HepG2 (cell line): ENCODE data around the gene CEBPB. TPM values are rescaled to one million over a fixed set of nuclear protein-coding genes. Genes with fewer than 3 reads are reported as not detected.
A peak's percentile ranks its signal among the peaks of the same experiment; 100 is the strongest.

Experiments used
- CBX2 ChIP-seq, 2 experiments: fragments of 200-600 bp in 1 of 2; sonication (generic); formaldehyde crosslinking in 1 of 2; IDR thresholded peaks; 2 replicates each; pipeline versions ENCODE4 v1.7.0 to v1.8.1; 2018 to 2022; ENCODE audit warnings: low read depth in 2 of 2, low read length in 1 of 2, mild to moderate bottlenecking in 1 of 2, missing genetic modification reagents in 1 of 2
- LCORL ChIP-seq, 2 experiments: fragments of 450-650 bp in 1 of 2; sonication (generic) in 1 of 2; formaldehyde crosslinking in 1 of 2; IDR thresholded peaks; 2 replicates each; pipeline versions ENCODE4 v1.5.0 to v1.6.1; 2017 to 2020; ENCODE audit warnings: antibody characterized with exemption in 1 of 2, missing genetic modification reagents in 1 of 2
- MAFG ChIP-seq: sonication (generic); formaldehyde crosslinking; IDR thresholded peaks from 2 replicates; pipeline ENCODE4 v1.5.1; 2020; ENCODE audit warnings: mild to moderate bottlenecking, missing genetic modification reagents
- MED13 ChIP-seq: sonication (generic); formaldehyde crosslinking; IDR thresholded peaks from 2 replicates; pipeline ENCODE4 v1.5.0; 2020; ENCODE audit warnings: missing genetic modification reagents
- ONECUT2 ChIP-seq: sonication (generic); formaldehyde crosslinking; IDR thresholded peaks from 2 replicates; pipeline ENCODE4 v1.4.0; 2020; ENCODE audit warnings: missing genetic modification reagents
- PHB2 ChIP-seq: fragments of 450-650 bp; IDR thresholded peaks from 2 replicates; pipeline ENCODE4 v1.6.1; 2018; ENCODE audit not compliant: partially characterized antibody
- SALL2 ChIP-seq: sonication (generic); formaldehyde crosslinking; IDR thresholded peaks from 2 replicates; pipeline ENCODE4 v1.8.1; 2023; ENCODE audit warnings: mild to moderate bottlenecking, missing genetic modification reagents, inconsistent platforms
- SKI ChIP-seq: fragments of 450-650 bp; IDR thresholded peaks from one replicate; pipeline ENCODE4 v1.6.1; 2018; ENCODE audit warnings: mild to moderate bottlenecking; ENCODE audit not compliant: partially characterized antibody
- ZFP90 ChIP-seq: sonication (generic); formaldehyde crosslinking; IDR thresholded peaks from 2 replicates; pipeline ENCODE4 v1.8.0; 2022; ENCODE audit warnings: missing genetic modification reagents, mild to moderate bottlenecking, inconsistent platforms, borderline replicate concordance
- ZNF782 ChIP-seq: sonication (generic); formaldehyde crosslinking; IDR thresholded peaks from 2 replicates; pipeline ENCODE4 v1.4.0; 2020; ENCODE audit warnings: missing genetic modification reagents, mild to moderate bottlenecking, borderline replicate concordance
- polyA plus RNA-seq, 8 experiments: library from polyadenylated mRNA; depleted of rRNA in 3 of 8; stranded (reverse) in 7 of 8; unstranded in 1 of 8; fragments of >200 nt; fragmentation: Illumina TruSeq in 4 of 8; extraction: Trizol in 4 of 8; gene quantifications; 2 replicates each; pipeline versions ENCODE4 v1.2.1 to v1.2.3, GENCODE V29; 2011 to 2016; ENCODE audit warnings: low read depth in 4 of 8, missing spikeins in 1 of 8, mixed read lengths in 1 of 8; ENCODE audit not compliant: insufficient read depth in 1 of 8
- total RNA-seq, 5 experiments: library from RNA; depleted of rRNA; stranded (reverse); fragments of >200 nt; fragmentation: Illumina TruSeq; extraction: Trizol; gene quantifications; 2 replicates each; pipeline ENCODE4 v1.2.3, GENCODE V29; 2016; ENCODE audit warnings: low read depth in 1 of 5
- TF ChIP-seq, protein P1 (sequence below): sonication (generic); formaldehyde crosslinking; IDR thresholded peaks from 2 replicates; pipeline ENCODE4 v1.5.1; 2020; ENCODE audit warnings: mild to moderate bottlenecking, missing genetic modification reagents, borderline replicate concordance
- TF ChIP-seq, protein P2 (sequence below): sonication (generic); formaldehyde crosslinking; IDR thresholded peaks from 2 replicates; pipeline ENCODE4 v1.5.0; 2020; ENCODE audit warnings: missing genetic modification reagents, mild to moderate bottlenecking, borderline replicate concordance
- TF ChIP-seq, protein P3 (sequence below): sonication (generic); formaldehyde crosslinking; IDR thresholded peaks from 2 replicates; pipeline ENCODE4 v1.5.0; 2020; ENCODE audit warnings: missing genetic modification reagents, mild to moderate bottlenecking, borderline replicate concordance
- TF ChIP-seq, protein P4 (sequence below): IDR thresholded peaks from 2 replicates; pipeline ENCODE4 v1.6.1; 2016; ENCODE audit warnings: low read depth, missing genetic modification reagents, missing compliant biosample characterization

The CEBPB gene
- total and polyA plus RNA-seq, 2 of the 13 experiments (the other 11 are each of a cell fraction or from before 2014, with no cell fraction given): 18.5 to 28.2 TPM

DNA sequence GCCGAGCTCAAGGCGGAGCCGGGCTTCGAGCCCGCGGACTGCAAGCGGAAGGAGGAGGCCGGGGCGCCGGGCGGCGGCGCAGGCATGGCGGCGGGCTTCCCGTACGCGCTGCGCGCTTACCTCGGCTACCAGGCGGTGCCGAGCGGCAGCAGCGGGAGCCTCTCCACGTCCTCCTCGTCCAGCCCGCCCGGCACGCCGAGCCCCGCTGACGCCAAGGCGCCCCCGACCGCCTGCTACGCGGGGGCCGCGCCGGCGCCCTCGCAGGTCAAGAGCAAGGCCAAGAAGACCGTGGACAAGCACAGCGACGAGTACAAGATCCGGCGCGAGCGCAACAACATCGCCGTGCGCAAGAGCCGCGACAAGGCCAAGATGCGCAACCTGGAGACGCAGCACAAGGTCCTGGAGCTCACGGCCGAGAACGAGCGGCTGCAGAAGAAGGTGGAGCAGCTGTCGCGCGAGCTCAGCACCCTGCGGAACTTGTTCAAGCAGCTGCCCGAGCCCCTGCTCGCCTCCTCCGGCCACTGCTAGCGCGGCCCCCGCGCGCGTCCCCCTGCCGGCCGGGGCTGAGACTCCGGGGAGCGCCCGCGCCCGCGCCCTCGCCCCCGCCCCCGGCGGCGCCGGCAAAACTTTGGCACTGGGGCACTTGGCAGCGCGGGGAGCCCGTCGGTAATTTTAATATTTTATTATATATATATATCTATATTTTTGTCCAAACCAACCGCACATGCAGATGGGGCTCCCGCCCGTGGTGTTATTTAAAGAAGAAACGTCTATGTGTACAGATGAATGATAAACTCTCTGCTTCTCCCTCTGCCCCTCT lies 1.1 kb downstream of the CEBPB start (continued):
- TF ChIP-seq, protein P1, sequence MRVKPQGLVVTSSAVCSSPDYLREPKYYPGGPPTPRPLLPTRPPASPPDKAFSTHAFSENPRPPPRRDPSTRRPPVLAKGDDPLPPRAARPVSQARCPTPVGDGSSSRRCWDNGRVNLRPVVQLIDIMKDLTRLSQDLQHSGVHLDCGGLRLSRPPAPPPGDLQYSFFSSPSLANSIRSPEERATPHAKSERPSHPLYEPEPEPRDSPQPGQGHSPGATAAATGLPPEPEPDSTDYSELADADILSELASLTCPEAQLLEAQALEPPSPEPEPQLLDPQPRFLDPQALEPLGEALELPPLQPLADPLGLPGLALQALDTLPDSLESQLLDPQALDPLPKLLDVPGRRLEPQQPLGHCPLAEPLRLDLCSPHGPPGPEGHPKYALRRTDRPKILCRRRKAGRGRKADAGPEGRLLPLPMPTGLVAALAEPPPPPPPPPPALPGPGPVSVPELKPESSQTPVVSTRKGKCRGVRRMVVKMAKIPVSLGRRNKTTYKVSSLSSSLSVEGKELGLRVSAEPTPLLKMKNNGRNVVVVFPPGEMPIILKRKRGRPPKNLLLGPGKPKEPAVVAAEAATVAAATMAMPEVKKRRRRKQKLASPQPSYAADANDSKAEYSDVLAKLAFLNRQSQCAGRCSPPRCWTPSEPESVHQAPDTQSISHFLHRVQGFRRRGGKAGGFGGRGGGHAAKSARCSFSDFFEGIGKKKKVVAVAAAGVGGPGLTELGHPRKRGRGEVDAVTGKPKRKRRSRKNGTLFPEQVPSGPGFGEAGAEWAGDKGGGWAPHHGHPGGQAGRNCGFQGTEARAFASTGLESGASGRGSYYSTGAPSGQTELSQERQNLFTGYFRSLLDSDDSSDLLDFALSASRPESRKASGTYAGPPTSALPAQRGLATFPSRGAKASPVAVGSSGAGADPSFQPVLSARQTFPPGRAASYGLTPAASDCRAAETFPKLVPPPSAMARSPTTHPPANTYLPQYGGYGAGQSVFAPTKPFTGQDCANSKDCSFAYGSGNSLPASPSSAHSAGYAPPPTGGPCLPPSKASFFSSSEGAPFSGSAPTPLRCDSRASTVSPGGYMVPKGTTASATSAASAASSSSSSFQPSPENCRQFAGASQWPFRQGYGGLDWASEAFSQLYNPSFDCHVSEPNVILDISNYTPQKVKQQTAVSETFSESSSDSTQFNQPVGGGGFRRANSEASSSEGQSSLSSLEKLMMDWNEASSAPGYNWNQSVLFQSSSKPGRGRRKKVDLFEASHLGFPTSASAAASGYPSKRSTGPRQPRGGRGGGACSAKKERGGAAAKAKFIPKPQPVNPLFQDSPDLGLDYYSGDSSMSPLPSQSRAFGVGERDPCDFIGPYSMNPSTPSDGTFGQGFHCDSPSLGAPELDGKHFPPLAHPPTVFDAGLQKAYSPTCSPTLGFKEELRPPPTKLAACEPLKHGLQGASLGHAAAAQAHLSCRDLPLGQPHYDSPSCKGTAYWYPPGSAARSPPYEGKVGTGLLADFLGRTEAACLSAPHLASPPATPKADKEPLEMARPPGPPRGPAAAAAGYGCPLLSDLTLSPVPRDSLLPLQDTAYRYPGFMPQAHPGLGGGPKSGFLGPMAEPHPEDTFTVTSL (CRISPR knock-in tag): no peak
- TF ChIP-seq ZNF782 (CRISPR knock-in tag) (peak; percentile 42; the same call in 1 of the 2 replicates), CBX2 (IDR thresholded peaks at IDR 0.05; ENCODE audit: low read depth, low read length) (no peak), CBX2 (CRISPR knock-in tag; IDR thresholded peaks at IDR 0.05; ENCODE audit: low read depth) (no peak), ONECUT2 (CRISPR knock-in tag) (0 out of 2 replicates have a peak, but pooled peaks have one; percentile 11), MED13 (CRISPR knock-in tag) (peak; percentile 54; the same call in 1 of the 2 replicates), MAFG (CRISPR knock-in tag) (peak; percentile 45; the same call in 1 of the 2 replicates), SALL2 (CRISPR knock-in tag) (peak; percentile 46; the same call in 1 of the 2 replicates), SKI (peak; percentile 24), LCORL (IDR thresholded peaks at IDR 0.05) (no peak), LCORL (CRISPR knock-in tag; IDR thresholded peaks at IDR 0.05) (no peak), PHB2 (no peak), ZFP90 (CRISPR knock-in tag) (0 out of 2 replicates have a peak, but pooled peaks have one; percentile 85)
- TF ChIP-seq, protein P2, sequence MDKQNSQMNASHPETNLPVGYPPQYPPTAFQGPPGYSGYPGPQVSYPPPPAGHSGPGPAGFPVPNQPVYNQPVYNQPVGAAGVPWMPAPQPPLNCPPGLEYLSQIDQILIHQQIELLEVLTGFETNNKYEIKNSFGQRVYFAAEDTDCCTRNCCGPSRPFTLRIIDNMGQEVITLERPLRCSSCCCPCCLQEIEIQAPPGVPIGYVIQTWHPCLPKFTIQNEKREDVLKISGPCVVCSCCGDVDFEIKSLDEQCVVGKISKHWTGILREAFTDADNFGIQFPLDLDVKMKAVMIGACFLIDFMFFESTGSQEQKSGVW (CRISPR knock-in tag): no peak; the same call in 1 of the 2 replicates
- TF ChIP-seq, protein P3, sequence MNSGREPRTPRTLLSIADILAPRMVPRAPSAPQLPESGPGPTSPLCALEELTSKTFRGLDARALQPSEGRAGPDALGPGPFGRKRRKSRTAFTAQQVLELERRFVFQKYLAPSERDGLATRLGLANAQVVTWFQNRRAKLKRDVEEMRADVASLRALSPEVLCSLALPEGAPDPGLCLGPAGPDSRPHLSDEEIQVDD (CRISPR knock-in tag): peak; percentile 67; the same call in 1 of the 2 replicates
- TF ChIP-seq, protein P4, sequence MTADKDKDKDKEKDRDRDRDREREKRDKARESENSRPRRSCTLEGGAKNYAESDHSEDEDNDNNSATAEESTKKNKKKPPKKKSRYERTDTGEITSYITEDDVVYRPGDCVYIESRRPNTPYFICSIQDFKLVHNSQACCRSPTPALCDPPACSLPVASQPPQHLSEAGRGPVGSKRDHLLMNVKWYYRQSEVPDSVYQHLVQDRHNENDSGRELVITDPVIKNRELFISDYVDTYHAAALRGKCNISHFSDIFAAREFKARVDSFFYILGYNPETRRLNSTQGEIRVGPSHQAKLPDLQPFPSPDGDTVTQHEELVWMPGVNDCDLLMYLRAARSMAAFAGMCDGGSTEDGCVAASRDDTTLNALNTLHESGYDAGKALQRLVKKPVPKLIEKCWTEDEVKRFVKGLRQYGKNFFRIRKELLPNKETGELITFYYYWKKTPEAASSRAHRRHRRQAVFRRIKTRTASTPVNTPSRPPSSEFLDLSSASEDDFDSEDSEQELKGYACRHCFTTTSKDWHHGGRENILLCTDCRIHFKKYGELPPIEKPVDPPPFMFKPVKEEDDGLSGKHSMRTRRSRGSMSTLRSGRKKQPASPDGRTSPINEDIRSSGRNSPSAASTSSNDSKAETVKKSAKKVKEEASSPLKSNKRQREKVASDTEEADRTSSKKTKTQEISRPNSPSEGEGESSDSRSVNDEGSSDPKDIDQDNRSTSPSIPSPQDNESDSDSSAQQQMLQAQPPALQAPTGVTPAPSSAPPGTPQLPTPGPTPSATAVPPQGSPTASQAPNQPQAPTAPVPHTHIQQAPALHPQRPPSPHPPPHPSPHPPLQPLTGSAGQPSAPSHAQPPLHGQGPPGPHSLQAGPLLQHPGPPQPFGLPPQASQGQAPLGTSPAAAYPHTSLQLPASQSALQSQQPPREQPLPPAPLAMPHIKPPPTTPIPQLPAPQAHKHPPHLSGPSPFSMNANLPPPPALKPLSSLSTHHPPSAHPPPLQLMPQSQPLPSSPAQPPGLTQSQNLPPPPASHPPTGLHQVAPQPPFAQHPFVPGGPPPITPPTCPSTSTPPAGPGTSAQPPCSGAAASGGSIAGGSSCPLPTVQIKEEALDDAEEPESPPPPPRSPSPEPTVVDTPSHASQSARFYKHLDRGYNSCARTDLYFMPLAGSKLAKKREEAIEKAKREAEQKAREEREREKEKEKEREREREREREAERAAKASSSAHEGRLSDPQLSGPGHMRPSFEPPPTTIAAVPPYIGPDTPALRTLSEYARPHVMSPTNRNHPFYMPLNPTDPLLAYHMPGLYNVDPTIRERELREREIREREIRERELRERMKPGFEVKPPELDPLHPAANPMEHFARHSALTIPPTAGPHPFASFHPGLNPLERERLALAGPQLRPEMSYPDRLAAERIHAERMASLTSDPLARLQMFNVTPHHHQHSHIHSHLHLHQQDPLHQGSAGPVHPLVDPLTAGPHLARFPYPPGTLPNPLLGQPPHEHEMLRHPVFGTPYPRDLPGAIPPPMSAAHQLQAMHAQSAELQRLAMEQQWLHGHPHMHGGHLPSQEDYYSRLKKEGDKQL (CRISPR knock-in tag): no peak; the same call in 1 of the 2 replicates
